BLaER1 treated with 17β-estradiol and CSF1 and Interleukin-3, amounts not matched to agents 10 nM and 100 nM (cell line): Measurements from ENCODE around the gene SNRNP27.

Experiments
- H3K27ac ChIP-seq, 11 experiments: shearing (Covaris generic); formaldehyde crosslinking; 2 replicates each; pipeline ENCODE4 v1.8.1; 2022
- H3K27me3 ChIP-seq, 11 experiments: shearing (Covaris generic); formaldehyde crosslinking; 2 replicates each; pipeline ENCODE4 v1.8.1; 2022
- H3K36me3 ChIP-seq, 11 experiments: shearing (Covaris generic); formaldehyde crosslinking; 2 replicates each; pipeline ENCODE4 v1.8.1; 2022
- H3K4me1 ChIP-seq, 10 experiments: shearing (Covaris generic); formaldehyde crosslinking; 2 replicates each; pipeline ENCODE4 v1.8.1; 2022
- H3K4me2 ChIP-seq, 11 experiments: shearing (Covaris generic); formaldehyde crosslinking; 2 replicates each; pipeline ENCODE4 v1.8.1; 2022
- H3K4me3 ChIP-seq, 10 experiments: shearing (Covaris generic); formaldehyde crosslinking; 2 replicates each; pipeline ENCODE4 v1.8.1; 2022
- H3K9ac ChIP-seq, 11 experiments: shearing (Covaris generic); formaldehyde crosslinking; 2 replicates each; pipeline ENCODE4 v1.8.1; 2022
- H3K9me3 ChIP-seq, 11 experiments: shearing (Covaris generic); formaldehyde crosslinking; replicated peaks in 1 of 11; 2 replicates each; pipeline ENCODE4 v1.8.1; 2022
- H4K20me1 ChIP-seq, 11 experiments: shearing (Covaris generic); formaldehyde crosslinking; 2 replicates each; pipeline ENCODE4 v1.8.1; 2022
- Cebpa-rat ChIP-seq, 11 experiments: shearing (Covaris generic); IDR thresholded peaks; 2 replicates each; pipeline ENCODE4 v1.8.1; 2022

Gene SNRNP27

GRCh38 chr2:69931832-69932595 is 38.3 kb downstream of the SNRNP27 start:
- H3K9me3 ChIP-seq, result no peaks in the 10 kb centered on the region
- H3K36me3 ChIP-seq, result peaks cover 4 to 100% (median 21%) of the 10 kb centered on the region in 11 experiments; a peak in 17 of 22 replicates
- H3K4me2 ChIP-seq, result peak overlapping the region in 8 of 11 experiments; percentile 2 to 93 (median 78); a peak in 12 of 22 replicates
- H3K4me1 ChIP-seq, result peaks cover 9 to 100% (median 33%) of the 10 kb centered on the region in 10 experiments
- no peak for TF ChIP-seq Cebpa-rat (IDR thresholded peaks at IDR 0.05)
- no peaks in the 10 kb centered on the region for H3K27me3 ChIP-seq
- peak overlapping the region in 6 of 11 experiments; percentile 9 to 78 (median 51); a peak in 9 of 22 replicates for H3K27ac ChIP-seq
- peak overlapping the region in 3 of 11 experiments; percentile 24 to 66 (median 50); a peak in 5 of 22 replicates for H3K9ac ChIP-seq
- H3K4me3 ChIP-seq, result no peak overlapping the region
- H4K20me1 ChIP-seq, result peaks cover 0 to 100% (median 0%) of the 10 kb centered on the region in 11 experiments; a peak in 6 of 22 replicates

- Histone ChIP-seq H4K20me1 (peaks cover 0 to 100% (median 0%) of the 10 kb centered on the region in 11 experiments; a peak in 6 of 22 replicates), H3K9me3 (no peaks in the 10 kb centered on the region), H3K36me3 (peaks cover 4 to 100% (median 27%) of the 10 kb centered on the region in 11 experiments; a peak in 17 of 22 replicates), H3K9ac (peak overlapping the region in 3 of 11 experiments; percentile 24 to 66 (median 65); a peak in 5 of 22 replicates), H3K27ac (peak overlapping the region in 5 of 11 experiments; percentile 9 to 78 (median 61); a peak in 6 of 22 replicates), H3K27me3 (no peaks in the 10 kb centered on the region), H3K4me1 (peaks cover 9 to 100% (median 34%) of the 10 kb centered on the region in 10 experiments), H3K4me3 (no peak overlapping the region), H3K4me2 (peak overlapping the region in 5 of 11 experiments; percentile 75 to 93 (median 83); a peak in 9 of 22 replicates)
- TF ChIP-seq Cebpa-rat (IDR thresholded peaks at IDR 0.05), result no peak
These were observed 38.8 kb downstream of the SNRNP27 start for GRCh38 chr2:69932596-69932922.

- Histone ChIP-seq H3K4me1 (peaks cover 9 to 100% (median 34%) of the 10 kb centered on the region in 10 experiments), H3K27ac (peak overlapping the region in 7 of 11 experiments; percentile 19 to 78 (median 61); a peak in 12 of 22 replicates), H3K4me3 (peak overlapping the region in 1 of 10 experiments; percentile 31; a peak in 2 of 20 replicates), H3K9me3 (no peaks in the 10 kb centered on the region), H3K36me3 (peaks cover 10 to 100% (median 35%) of the 10 kb centered on the region in 11 experiments; a peak in 20 of 22 replicates), H3K4me2 (peak overlapping the region; percentile 8 to 93 (median 78); a peak in 18 of 22 replicates), H3K9ac (peak overlapping the region in 5 of 11 experiments; percentile 16 to 67 (median 51); a peak in 6 of 22 replicates), H4K20me1 (peaks cover 0 to 100% (median 0%) of the 10 kb centered on the region in 11 experiments; a peak in 6 of 22 replicates), H3K27me3 (no peaks in the 10 kb centered on the region)
- TF ChIP-seq Cebpa-rat (IDR thresholded peaks at IDR 0.05), result no peak
These were observed 39.6 kb downstream of the SNRNP27 start for GRCh38 chr2:69933254-69933828.

GRCh38 chr2:69933839-69934613 is 40.3 kb downstream of the SNRNP27 start:
- H3K9ac ChIP-seq, result peak overlapping the region in 6 of 11 experiments; percentile 16 to 67 (median 48); a peak in 9 of 22 replicates
- TF ChIP-seq Cebpa-rat (IDR thresholded peaks at IDR 0.05), result no peak

GRCh38 chr2:69934614-69934908 is 40.8 kb downstream of the SNRNP27 start:
- H3K9ac ChIP-seq, result peak overlapping the region in 3 of 11 experiments; percentile 16 to 67 (median 65); a peak in 2 of 22 replicates
- H3K4me1 ChIP-seq, result peaks cover 9 to 100% (median 34%) of the 10 kb centered on the region in 10 experiments
- H3K4me3 ChIP-seq, result no peak overlapping the region
- peaks cover 18 to 100% (median 43%) of the 10 kb centered on the region in 11 experiments; a peak in 20 of 22 replicates for H3K36me3 ChIP-seq
- H3K27ac ChIP-seq, result peak overlapping the region in 5 of 11 experiments; percentile 49 to 78 (median 75); a peak in 9 of 22 replicates
- H3K27me3 ChIP-seq, result no peaks in the 10 kb centered on the region
- TF ChIP-seq Cebpa-rat (IDR thresholded peaks at IDR 0.05), result no peak
- peak overlapping the region in 8 of 11 experiments; percentile 41 to 93 (median 81); a peak in 16 of 22 replicates for H3K4me2 ChIP-seq
- peaks cover 0 to 100% (median 0%) of the 10 kb centered on the region in 11 experiments; a peak in 6 of 22 replicates for H4K20me1 ChIP-seq
- no peaks in the 10 kb centered on the region for H3K9me3 ChIP-seq

More at GRCh38 chr2:69933839-69934613, 40.3 kb downstream of the SNRNP27 start:
- H3K4me2 ChIP-seq, result peak overlapping the region; percentile 8 to 93 (median 78); a peak in 18 of 22 replicates
- peak overlapping the region in 7 of 11 experiments; percentile 19 to 78 (median 61); a peak in 14 of 22 replicates for H3K27ac ChIP-seq
- H3K36me3 ChIP-seq, result peaks cover 16 to 100% (median 39%) of the 10 kb centered on the region in 11 experiments; a peak in 20 of 22 replicates
- H3K4me1 ChIP-seq, result peaks cover 9 to 100% (median 34%) of the 10 kb centered on the region in 10 experiments
- peak overlapping the region in 2 of 10 experiments; percentile 12 to 31; a peak in 2 of 20 replicates for H3K4me3 ChIP-seq
- H3K27me3 ChIP-seq, result no peaks in the 10 kb centered on the region
- H4K20me1 ChIP-seq, result peaks cover 0 to 100% (median 0%) of the 10 kb centered on the region in 11 experiments; a peak in 6 of 22 replicates
- no peaks in the 10 kb centered on the region for H3K9me3 ChIP-seq

GRCh38 chr2:69935011-69935410 is 41.3 kb downstream of the SNRNP27 start:
- H3K4me1 ChIP-seq, result peaks cover 9 to 100% (median 34%) of the 10 kb centered on the region in 10 experiments
- peaks cover 0 to 100% (median 0%) of the 10 kb centered on the region in 11 experiments; a peak in 6 of 22 replicates for H4K20me1 ChIP-seq
- H3K9ac ChIP-seq, result peak overlapping the region in 1 of 11 experiments; percentile 55; a peak in 1 of 22 replicates
- no peak overlapping the region for H3K4me3 ChIP-seq
- no peaks in the 10 kb centered on the region for H3K27me3 ChIP-seq
- TF ChIP-seq Cebpa-rat (IDR thresholded peaks at IDR 0.05), result no peak
- peak overlapping the region in 5 of 11 experiments; percentile 78 to 93 (median 83); a peak in 7 of 22 replicates for H3K4me2 ChIP-seq
- peaks cover 18 to 100% (median 46%) of the 10 kb centered on the region in 11 experiments; a peak in 20 of 22 replicates for H3K36me3 ChIP-seq
- H3K27ac ChIP-seq, result peak overlapping the region in 4 of 11 experiments; percentile 31 to 78 (median 76); a peak in 7 of 22 replicates
- no peaks in the 10 kb centered on the region for H3K9me3 ChIP-seq

GRCh38 chr2:69936906-69937305 is 43.1 kb downstream of the SNRNP27 start:
- peaks cover 0 to 100% (median 0%) of the 10 kb centered on the region in 11 experiments; a peak in 6 of 22 replicates for H4K20me1 ChIP-seq
- no peak for TF ChIP-seq Cebpa-rat (IDR thresholded peaks at IDR 0.05)
- H3K27me3 ChIP-seq, result no peaks in the 10 kb centered on the region
- H3K9me3 ChIP-seq, result no peaks in the 10 kb centered on the region
- no peak overlapping the region for H3K4me3 ChIP-seq
- peak overlapping the region in 2 of 11 experiments; percentile 46 to 57; a peak in 2 of 22 replicates for H3K9ac ChIP-seq
- H3K27ac ChIP-seq, result peak overlapping the region in 4 of 11 experiments; percentile 7 to 78 (median 54); a peak in 6 of 22 replicates
- peaks cover 18 to 100% (median 50%) of the 10 kb centered on the region in 11 experiments; a peak in 20 of 22 replicates for H3K36me3 ChIP-seq
- H3K4me1 ChIP-seq, result peaks cover 9 to 100% (median 30%) of the 10 kb centered on the region in 10 experiments
- H3K4me2 ChIP-seq, result peak overlapping the region in 5 of 11 experiments; percentile 8 to 93 (median 44); a peak in 8 of 22 replicates
